ENCODE measurements around the gene LZTS2. TPM values are rescaled to one million over a fixed set of nuclear protein-coding genes. Genes with fewer than 3 reads are reported as not detected.
A peak's percentile ranks its signal among the peaks of the same experiment; 100 is the strongest.

Gene LZTS2
- total and polyA plus RNA-seq, 10 of the 15 experiments (the other 5 are each of a cell fraction or from before 2014, with no cell fraction given) = 0.08 to 13.4 (median 7.2) TPM

- H3K27me3 ChIP-seq (replicated peaks in 1 of 2; ENCODE audit: control insufficient read depth in 2 of 2, insufficient read depth in 2 of 2, low read length in 1 of 2) = no peaks in the 10 kb centered on the region
- no peak overlapping the region for H3K9ac ChIP-seq (ENCODE audit: control insufficient read depth, insufficient read depth, low read length)
- CTCF ChIA-PET = interaction anchor here (0.9 to 5.5 kb wide), 5 partner anchors 10 to 449 kb away, joined by 3 to 42 read pairs (median 4); partner anchors contain the start of gene HIF1AN
- H3K27ac ChIP-seq (ENCODE audit: control insufficient read depth, insufficient read depth) = no peak overlapping the region
- H3K4me1 ChIP-seq (ENCODE audit: control insufficient read depth, insufficient read depth, low read length) = peaks cover 16% of the 10 kb centered on the region
- in situ Hi-C loops (cut with MboI) = no loop called here
- SMC1A ChIA-PET (ENCODE audit: uncharacterized antibody, unreplicated experiment) = interaction anchor here (0.6 to 1.2 kb wide), 2 partner anchors 13 to 76 kb away, joined by 3 to 5 read pairs; no protein-coding TSS in a partner anchor
- H3K4me3 ChIP-seq = no peak overlapping the region
- no peaks in the 10 kb centered on the region for H3K9me3 ChIP-seq (replicated peaks; ENCODE audit: control insufficient read depth, insufficient read depth, low read length)
- peaks cover 2 to 6% of the 10 kb centered on the region in 2 experiments; a peak in 2 of 4 replicates for H3K36me3 ChIP-seq (ENCODE audit: control insufficient read depth in 2 of 2, insufficient read depth in 2 of 2, low read length in 1 of 2)
- peak; percentile 57 for ATAC-seq
- peaks cover 34% of the 10 kb centered on the region for H3K79me2 ChIP-seq (ENCODE audit: control insufficient read depth, insufficient read depth, low read length)
- no peak overlapping the region for H2AFZ ChIP-seq (ENCODE audit: control insufficient read depth, low read depth, low read length)
- no peak for DNase-seq (ENCODE audit: low read depth, low spot score)
- intact Hi-C loops (cut with micrococcal nuclease; ENCODE audit: unreplicated experiment) = no loop called here
- RAD21 ChIA-PET (ENCODE audit: unreplicated experiment) = interaction anchor here (2.1 kb wide), 1 partner anchor 13 kb away, joined by 11 read pairs; no protein-coding TSS in a partner anchor
- FAIRE-seq = no peak
- no peak overlapping the region for H3K4me2 ChIP-seq (ENCODE audit: control insufficient read depth, insufficient read depth)
- no TSS peak for BruUV-seq (replicated peaks)
- H4K20me1 ChIP-seq (ENCODE audit: control insufficient read depth, insufficient read depth) = no peaks in the 10 kb centered on the region
- POLR2A ChIA-PET = interaction anchor here (0.8 to 2.8 kb wide), 6 partner anchors 13 to 75 kb away, joined by 3 to 23 read pairs (median 3); partner anchors contain the start of genes LZTS2, SEMA4G and SLF2
- 41% methylated on average over 5 of the region's 5 CpGs for WGBS (ENCODE audit: insufficient coverage, insufficient replicate concordance, low lambda C conversion rate, missing lambda C conversion rate)
- TF ChIP-seq ZNF24 (IDR thresholded peaks at IDR 0.05) = no peak
- no peak for TF ChIP-seq PML (IDR thresholded peaks at IDR 0.05; ENCODE audit: low read length)
- TF ChIP-seq NFXL1 (IDR thresholded peaks at IDR 0.05; ENCODE audit: borderline replicate concordance) = no peak
- TF ChIP-seq, protein P1, sequence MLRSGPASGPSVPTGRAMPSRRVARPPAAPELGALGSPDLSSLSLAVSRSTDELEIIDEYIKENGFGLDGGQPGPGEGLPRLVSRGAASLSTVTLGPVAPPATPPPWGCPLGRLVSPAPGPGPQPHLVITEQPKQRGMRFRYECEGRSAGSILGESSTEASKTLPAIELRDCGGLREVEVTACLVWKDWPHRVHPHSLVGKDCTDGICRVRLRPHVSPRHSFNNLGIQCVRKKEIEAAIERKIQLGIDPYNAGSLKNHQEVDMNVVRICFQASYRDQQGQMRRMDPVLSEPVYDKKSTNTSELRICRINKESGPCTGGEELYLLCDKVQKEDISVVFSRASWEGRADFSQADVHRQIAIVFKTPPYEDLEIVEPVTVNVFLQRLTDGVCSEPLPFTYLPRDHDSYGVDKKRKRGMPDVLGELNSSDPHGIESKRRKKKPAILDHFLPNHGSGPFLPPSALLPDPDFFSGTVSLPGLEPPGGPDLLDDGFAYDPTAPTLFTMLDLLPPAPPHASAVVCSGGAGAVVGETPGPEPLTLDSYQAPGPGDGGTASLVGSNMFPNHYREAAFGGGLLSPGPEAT (IDR thresholded peaks at IDR 0.05; ENCODE audit: low read depth) = peak; percentile 55; the same call in 1 of the 2 replicates
- no peak for TF ChIP-seq SRF (IDR thresholded peaks at IDR 0.05; ENCODE audit: low read depth in 2 of 2, low read length in 2 of 2)
- no peak for TF ChIP-seq BACH1 (IDR thresholded peaks at IDR 0.05; ENCODE audit: borderline replicate concordance)
- TF ChIP-seq, protein P2, sequence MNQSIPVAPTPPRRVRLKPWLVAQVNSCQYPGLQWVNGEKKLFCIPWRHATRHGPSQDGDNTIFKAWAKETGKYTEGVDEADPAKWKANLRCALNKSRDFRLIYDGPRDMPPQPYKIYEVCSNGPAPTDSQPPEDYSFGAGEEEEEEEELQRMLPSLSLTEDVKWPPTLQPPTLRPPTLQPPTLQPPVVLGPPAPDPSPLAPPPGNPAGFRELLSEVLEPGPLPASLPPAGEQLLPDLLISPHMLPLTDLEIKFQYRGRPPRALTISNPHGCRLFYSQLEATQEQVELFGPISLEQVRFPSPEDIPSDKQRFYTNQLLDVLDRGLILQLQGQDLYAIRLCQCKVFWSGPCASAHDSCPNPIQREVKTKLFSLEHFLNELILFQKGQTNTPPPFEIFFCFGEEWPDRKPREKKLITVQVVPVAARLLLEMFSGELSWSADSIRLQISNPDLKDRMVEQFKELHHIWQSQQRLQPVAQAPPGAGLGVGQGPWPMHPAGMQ (IDR thresholded peaks at IDR 0.05; ENCODE audit: borderline replicate concordance) = no peak
- TF ChIP-seq MYB (IDR thresholded peaks at IDR 0.05; ENCODE audit: borderline replicate concordance, low read depth, low read length) = no peak
- TF ChIP-seq BHLHE40 (IDR thresholded peaks at IDR 0.05; ENCODE audit: borderline replicate concordance in 1 of 2, low read depth in 2 of 2, low read length in 1 of 2) = peak; percentile 71 to 80
- TF ChIP-seq POLR2AphosphoS2 (IDR thresholded peaks at IDR 0.05; ENCODE audit: low read depth, low read length) = 0 out of 2 replicates have a peak, but pooled peaks have one; percentile 27
- peak; percentile 32; the same call in 1 of the 2 replicates for TF ChIP-seq ATF7 (IDR thresholded peaks at IDR 0.05; ENCODE audit: low read depth)
- TF ChIP-seq STAT3 (IDR thresholded peaks at IDR 0.05; ENCODE audit: low read depth, low read length) = no peak
- TF ChIP-seq IKZF2 (IDR thresholded peaks at IDR 0.05) = no peak
- no peak for TF ChIP-seq MTA3 (IDR thresholded peaks at IDR 0.05; ENCODE audit: borderline replicate concordance, low read length)
- no peak for TF ChIP-seq SMAD1 (IDR thresholded peaks at IDR 0.05; ENCODE audit: low read depth, partially characterized antibody)
- TF ChIP-seq ZNF274 (IDR thresholded peaks at IDR 0.05; ENCODE audit: insufficient read depth, insufficient read length) = no peak
- no peak for TF ChIP-seq DPF2 (IDR thresholded peaks at IDR 0.05)
- TF ChIP-seq ZNF207 (IDR thresholded peaks at IDR 0.05; ENCODE audit: borderline replicate concordance) = no peak
- no peak for TF ChIP-seq SREBF2 (IDR thresholded peaks at IDR 0.05; ENCODE audit: low read length)
- no peak for TF ChIP-seq PAX5 (IDR thresholded peaks at IDR 0.05; ENCODE audit: borderline replicate concordance, low read depth, low read length)
- 0 out of 2 replicates have a peak, but pooled peaks have one; percentile 19 for TF ChIP-seq IKZF1 (conservative IDR thresholded peaks at IDR 0.05)
- TF ChIP-seq RAD51 (IDR thresholded peaks at IDR 0.05) = peak; percentile 81
- no peak for TF ChIP-seq HDGF (IDR thresholded peaks at IDR 0.05)
- 0 out of 2 replicates have a peak, but pooled peaks have one; percentile 55 for TF ChIP-seq NBN (IDR thresholded peaks at IDR 0.05)
These were observed 14.3 kb upstream of the LZTS2 start for GRCh38 chr10:100985336-100985735.
